ENCODE data around the gene IFITM2. TPM values are rescaled to one million over a fixed set of nuclear protein-coding genes. Genes with fewer than 3 reads are reported as not detected.

IFITM2 gene
- total and polyA plus RNA-seq, 2 experiments from 2014 or later = 91.2 to 857 TPM

DNA sequence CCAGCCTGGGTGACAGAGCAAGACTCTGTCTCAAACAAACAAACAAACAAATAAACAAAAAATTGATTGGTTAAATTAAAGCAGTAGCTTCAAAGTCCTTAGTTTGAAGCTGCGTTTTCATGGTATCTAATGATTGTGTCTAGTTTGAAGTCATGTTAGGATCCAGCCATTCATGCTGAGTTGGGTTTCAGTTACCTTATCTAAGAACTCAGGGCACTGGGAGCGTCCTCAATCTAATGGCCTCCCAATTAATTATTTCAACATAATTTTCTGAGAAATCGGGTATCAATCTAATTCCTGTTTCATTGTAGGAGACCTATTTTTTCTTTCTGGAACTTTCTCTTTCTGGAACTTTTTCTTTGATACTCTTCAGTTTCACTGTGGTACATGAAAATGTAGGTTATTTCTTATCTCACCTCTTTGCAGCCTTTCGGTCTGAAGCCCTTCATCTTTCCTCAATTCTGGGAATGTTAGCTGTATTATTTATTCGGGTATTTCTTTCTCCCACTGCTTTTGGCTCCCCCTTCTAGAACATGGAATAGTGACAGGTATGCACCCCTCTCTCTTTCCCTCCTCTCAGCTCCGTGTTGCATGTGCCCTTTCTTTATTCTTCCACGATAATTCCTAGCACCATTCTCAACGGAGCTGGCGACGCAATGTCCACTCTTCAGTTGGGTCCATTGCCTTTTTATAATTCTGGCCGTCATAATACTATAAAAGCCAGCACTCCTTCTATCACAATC, 37.4 kb downstream of the IFITM2 start:
- no peak overlapping the region for H2AFZ ChIP-seq
- Mint-ChIP-seq H3K27ac (no peak overlapping the region), H3K4me1 (peaks cover 21% of the 10 kb centered on the region), H3K4me3 (no peak overlapping the region), H3K27me3 (ENCODE audit: insufficient read depth, low read depth, poor library complexity) (peaks cover 9% of the 10 kb centered on the region), H3K36me3 (ENCODE audit: low read depth) (no peaks in the 10 kb centered on the region; the same call in 1 of the 3 replicates), H3K9me3 (peaks cover 3% of the 10 kb centered on the region)
- peaks cover 11% of the 10 kb centered on the region for H3F3A ChIP-seq (replicated peaks; ENCODE audit: low read depth)
- no peaks in the 10 kb centered on the region for H3K9me2 ChIP-seq (ENCODE audit: insufficient read depth)
- peaks cover 12% of the 10 kb centered on the region for H3K4me1 ChIP-seq (ENCODE audit: insufficient read depth)
- ATAC-seq (no peak), DNase-seq (ENCODE audit: low spot score) (no peak)
- H4K20me1 ChIP-seq (replicated peaks; ENCODE audit: insufficient read depth) = no peaks in the 10 kb centered on the region
- no peak overlapping the region for H3K4me2 ChIP-seq
- H3K27ac ChIP-seq (ENCODE audit: low read depth) = no peak overlapping the region
- H3K36me3 ChIP-seq (ENCODE audit: insufficient read depth) = no peaks in the 10 kb centered on the region
- no peaks in the 10 kb centered on the region for H3K79me2 ChIP-seq (replicated peaks; ENCODE audit: insufficient read depth)
- no peaks in the 10 kb centered on the region for H3K27me3 ChIP-seq (ENCODE audit: insufficient read depth)
- TF ChIP-seq ZNF331 (CRISPR knock-in tag; IDR thresholded peaks at IDR 0.05; ENCODE audit: low read depth) (no peak), JUNB (IDR thresholded peaks at IDR 0.05; ENCODE audit: unreplicated experiment) (no peak), EZH2phosphoT487 (IDR thresholded peaks at IDR 0.05; ENCODE audit: unreplicated experiment) (no peak), CREB1 (CRISPR knock-in tag; IDR thresholded peaks at IDR 0.05; ENCODE audit: low read depth) (no peak), POLR2AphosphoS5 (IDR thresholded peaks at IDR 0.05; ENCODE audit: low read depth) (no peak), ZNF114 (CRISPR knock-in tag; IDR thresholded peaks at IDR 0.05) (no peak), STAT1 (IDR thresholded peaks at IDR 0.05; ENCODE audit: unreplicated experiment) (no peak), EZH2 (IDR thresholded peaks at IDR 0.05; ENCODE audit: low read depth, unreplicated experiment) (no peak)
- TF ChIP-seq, protein P1, sequence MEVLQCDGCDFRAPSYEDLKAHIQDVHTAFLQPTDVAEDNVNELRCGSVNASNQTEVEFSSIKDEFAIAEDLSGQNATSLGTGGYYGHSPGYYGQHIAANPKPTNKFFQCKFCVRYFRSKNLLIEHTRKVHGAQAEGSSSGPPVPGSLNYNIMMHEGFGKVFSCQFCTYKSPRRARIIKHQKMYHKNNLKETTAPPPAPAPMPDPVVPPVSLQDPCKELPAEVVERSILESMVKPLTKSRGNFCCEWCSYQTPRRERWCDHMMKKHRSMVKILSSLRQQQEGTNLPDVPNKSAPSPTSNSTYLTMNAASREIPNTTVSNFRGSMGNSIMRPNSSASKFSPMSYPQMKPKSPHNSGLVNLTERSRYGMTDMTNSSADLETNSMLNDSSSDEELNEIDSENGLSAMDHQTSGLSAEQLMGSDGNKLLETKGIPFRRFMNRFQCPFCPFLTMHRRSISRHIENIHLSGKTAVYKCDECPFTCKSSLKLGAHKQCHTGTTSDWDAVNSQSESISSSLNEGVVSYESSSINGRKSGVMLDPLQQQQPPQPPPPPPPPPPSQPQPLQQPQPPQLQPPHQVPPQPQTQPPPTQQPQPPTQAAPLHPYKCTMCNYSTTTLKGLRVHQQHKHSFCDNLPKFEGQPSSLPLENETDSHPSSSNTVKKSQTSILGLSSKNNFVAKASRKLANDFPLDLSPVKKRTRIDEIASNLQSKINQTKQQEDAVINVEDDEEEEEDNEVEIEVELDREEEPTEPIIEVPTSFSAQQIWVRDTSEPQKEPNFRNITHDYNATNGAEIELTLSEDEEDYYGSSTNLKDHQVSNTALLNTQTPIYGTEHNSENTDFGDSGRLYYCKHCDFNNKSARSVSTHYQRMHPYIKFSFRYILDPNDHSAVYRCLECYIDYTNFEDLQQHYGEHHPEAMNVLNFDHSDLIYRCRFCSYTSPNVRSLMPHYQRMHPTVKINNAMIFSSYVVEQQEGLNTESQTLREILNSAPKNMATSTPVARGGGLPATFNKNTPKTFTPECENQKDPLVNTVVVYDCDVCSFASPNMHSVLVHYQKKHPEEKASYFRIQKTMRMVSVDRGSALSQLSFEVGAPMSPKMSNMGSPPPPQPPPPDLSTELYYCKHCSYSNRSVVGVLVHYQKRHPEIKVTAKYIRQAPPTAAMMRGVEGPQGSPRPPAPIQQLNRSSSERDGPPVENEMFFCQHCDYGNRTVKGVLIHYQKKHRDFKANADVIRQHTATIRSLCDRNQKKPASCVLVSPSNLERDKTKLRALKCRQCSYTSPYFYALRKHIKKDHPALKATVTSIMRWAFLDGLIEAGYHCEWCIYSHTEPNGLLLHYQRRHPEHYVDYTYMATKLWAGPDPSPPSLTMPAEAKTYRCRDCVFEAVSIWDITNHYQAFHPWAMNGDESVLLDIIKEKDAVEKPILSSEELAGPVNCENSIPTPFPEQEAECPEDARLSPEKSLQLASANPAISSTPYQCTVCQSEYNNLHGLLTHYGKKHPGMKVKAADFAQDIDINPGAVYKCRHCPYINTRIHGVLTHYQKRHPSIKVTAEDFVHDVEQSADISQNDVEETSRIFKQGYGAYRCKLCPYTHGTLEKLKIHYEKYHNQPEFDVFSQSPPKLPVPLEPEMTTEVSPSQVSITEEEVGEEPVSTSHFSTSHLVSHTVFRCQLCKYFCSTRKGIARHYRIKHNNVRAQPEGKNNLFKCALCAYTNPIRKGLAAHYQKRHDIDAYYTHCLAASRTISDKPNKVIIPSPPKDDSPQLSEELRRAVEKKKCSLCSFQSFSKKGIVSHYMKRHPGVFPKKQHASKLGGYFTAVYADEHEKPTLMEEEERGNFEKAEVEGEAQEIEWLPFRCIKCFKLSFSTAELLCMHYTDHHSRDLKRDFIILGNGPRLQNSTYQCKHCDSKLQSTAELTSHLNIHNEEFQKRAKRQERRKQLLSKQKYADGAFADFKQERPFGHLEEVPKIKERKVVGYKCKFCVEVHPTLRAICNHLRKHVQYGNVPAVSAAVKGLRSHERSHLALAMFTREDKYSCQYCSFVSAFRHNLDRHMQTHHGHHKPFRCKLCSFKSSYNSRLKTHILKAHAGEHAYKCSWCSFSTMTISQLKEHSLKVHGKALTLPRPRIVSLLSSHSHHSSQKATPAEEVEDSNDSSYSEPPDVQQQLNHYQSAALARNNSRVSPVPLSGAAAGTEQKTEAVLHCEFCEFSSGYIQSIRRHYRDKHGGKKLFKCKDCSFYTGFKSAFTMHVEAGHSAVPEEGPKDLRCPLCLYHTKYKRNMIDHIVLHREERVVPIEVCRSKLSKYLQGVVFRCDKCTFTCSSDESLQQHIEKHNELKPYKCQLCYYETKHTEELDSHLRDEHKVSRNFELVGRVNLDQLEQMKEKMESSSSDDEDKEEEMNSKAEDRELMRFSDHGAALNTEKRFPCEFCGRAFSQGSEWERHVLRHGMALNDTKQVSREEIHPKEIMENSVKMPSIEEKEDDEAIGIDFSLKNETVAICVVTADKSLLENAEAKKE (CRISPR knock-in tag; IDR thresholded peaks at IDR 0.05) = no peak
- TF ChIP-seq, protein P2, sequence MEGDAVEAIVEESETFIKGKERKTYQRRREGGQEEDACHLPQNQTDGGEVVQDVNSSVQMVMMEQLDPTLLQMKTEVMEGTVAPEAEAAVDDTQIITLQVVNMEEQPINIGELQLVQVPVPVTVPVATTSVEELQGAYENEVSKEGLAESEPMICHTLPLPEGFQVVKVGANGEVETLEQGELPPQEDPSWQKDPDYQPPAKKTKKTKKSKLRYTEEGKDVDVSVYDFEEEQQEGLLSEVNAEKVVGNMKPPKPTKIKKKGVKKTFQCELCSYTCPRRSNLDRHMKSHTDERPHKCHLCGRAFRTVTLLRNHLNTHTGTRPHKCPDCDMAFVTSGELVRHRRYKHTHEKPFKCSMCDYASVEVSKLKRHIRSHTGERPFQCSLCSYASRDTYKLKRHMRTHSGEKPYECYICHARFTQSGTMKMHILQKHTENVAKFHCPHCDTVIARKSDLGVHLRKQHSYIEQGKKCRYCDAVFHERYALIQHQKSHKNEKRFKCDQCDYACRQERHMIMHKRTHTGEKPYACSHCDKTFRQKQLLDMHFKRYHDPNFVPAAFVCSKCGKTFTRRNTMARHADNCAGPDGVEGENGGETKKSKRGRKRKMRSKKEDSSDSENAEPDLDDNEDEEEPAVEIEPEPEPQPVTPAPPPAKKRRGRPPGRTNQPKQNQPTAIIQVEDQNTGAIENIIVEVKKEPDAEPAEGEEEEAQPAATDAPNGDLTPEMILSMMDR (conservative IDR thresholded peaks at IDR 0.05; ENCODE audit: low read depth in 2 of 2) = no peak
- TF ChIP-seq, protein P3, sequence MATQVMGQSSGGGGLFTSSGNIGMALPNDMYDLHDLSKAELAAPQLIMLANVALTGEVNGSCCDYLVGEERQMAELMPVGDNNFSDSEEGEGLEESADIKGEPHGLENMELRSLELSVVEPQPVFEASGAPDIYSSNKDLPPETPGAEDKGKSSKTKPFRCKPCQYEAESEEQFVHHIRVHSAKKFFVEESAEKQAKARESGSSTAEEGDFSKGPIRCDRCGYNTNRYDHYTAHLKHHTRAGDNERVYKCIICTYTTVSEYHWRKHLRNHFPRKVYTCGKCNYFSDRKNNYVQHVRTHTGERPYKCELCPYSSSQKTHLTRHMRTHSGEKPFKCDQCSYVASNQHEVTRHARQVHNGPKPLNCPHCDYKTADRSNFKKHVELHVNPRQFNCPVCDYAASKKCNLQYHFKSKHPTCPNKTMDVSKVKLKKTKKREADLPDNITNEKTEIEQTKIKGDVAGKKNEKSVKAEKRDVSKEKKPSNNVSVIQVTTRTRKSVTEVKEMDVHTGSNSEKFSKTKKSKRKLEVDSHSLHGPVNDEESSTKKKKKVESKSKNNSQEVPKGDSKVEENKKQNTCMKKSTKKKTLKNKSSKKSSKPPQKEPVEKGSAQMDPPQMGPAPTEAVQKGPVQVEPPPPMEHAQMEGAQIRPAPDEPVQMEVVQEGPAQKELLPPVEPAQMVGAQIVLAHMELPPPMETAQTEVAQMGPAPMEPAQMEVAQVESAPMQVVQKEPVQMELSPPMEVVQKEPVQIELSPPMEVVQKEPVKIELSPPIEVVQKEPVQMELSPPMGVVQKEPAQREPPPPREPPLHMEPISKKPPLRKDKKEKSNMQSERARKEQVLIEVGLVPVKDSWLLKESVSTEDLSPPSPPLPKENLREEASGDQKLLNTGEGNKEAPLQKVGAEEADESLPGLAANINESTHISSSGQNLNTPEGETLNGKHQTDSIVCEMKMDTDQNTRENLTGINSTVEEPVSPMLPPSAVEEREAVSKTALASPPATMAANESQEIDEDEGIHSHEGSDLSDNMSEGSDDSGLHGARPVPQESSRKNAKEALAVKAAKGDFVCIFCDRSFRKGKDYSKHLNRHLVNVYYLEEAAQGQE (IDR thresholded peaks at IDR 0.05; ENCODE audit: unreplicated experiment) = no peak
- H3K4me3 ChIP-seq = no peak overlapping the region
